GM12878 (cell line): ENCODE measurements around the gene PTK6.

Experiments used
- MYC ChIP-seq: IDR thresholded peaks from 2 replicates; pipeline ENCODE4 v1.6.1; 2011; ENCODE audit warnings: mild to moderate bottlenecking, low read length, moderate library complexity, inconsistent platforms; ENCODE audit not compliant: insufficient read depth, insufficient replicate concordance, insufficient read length, severe bottlenecking
- RFX5 ChIP-seq: IDR thresholded peaks from 2 replicates; pipeline ENCODE4 v1.6.1; 2011; ENCODE audit warnings: low read depth, low read length, improper control_type of control experiment
- TAF1 ChIP-seq: IDR thresholded peaks from 2 replicates; pipeline ENCODE4 v1.6.1; 2011; ENCODE audit warnings: mild to moderate bottlenecking, low read depth, low read length, borderline replicate concordance
- YY1 ChIP-seq: IDR thresholded peaks from 2 replicates; pipeline ENCODE4 v1.6.1; 2011; ENCODE audit warnings: low read depth, mild to moderate bottlenecking, low read length
- ZNF384 ChIP-seq: IDR thresholded peaks from 2 replicates; pipeline ENCODE4 v1.6.1; 2012; ENCODE audit warnings: low read depth, mild to moderate bottlenecking, low read length, improper control_type of control experiment, borderline replicate concordance
- TF ChIP-seq, protein P1 (sequence below), 3 experiments: IDR thresholded peaks in 2 of 3; conservative IDR thresholded peaks in 1 of 3; 2 replicates each; pipeline ENCODE4 v1.5.1; 2011; ENCODE audit warnings: low read depth in 3 of 3, low read length in 3 of 3, mild to moderate bottlenecking in 3 of 3, control low read depth in 2 of 3, moderate library complexity in 2 of 3, inconsistent platforms in 1 of 3, mixed read lengths in 1 of 3; ENCODE audit not compliant: control insufficient read depth in 2 of 3, insufficient read depth in 1 of 3; ENCODE audit errors: extremely low read depth in 1 of 3
- TF ChIP-seq, protein P2 (sequence below): IDR thresholded peaks from 2 replicates; pipeline ENCODE4 v1.6.1; 2012; ENCODE audit warnings: low read depth, low read length, improper control_type of control experiment
- TF ChIP-seq, protein P3 (sequence below): fragments of 450-650 bp; IDR thresholded peaks from 2 replicates; pipeline ENCODE4 v1.6.1; 2016; ENCODE audit warnings: mild to moderate bottlenecking

DNA sequence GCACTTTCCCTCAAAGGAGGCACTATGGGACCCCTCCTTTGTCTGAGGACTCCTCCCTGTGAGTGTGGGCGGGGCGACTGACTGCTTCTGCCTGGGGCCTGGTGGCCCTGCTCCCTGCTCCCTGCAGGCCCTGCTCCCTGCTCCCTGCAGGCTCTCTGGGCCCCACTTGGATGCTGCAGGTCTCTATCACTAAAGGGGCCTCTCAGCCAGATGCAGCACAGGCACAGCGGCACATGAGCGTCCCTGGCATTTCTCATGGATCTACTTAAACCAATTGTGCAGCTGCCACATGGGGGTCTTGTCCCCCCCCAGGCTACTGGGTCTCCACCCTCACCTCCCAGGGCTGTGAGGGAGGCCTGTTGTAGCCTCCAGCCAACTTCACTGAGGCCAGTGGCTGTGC, 46.1 kb downstream of the PTK6 start:
- TF ChIP-seq, protein P1, sequence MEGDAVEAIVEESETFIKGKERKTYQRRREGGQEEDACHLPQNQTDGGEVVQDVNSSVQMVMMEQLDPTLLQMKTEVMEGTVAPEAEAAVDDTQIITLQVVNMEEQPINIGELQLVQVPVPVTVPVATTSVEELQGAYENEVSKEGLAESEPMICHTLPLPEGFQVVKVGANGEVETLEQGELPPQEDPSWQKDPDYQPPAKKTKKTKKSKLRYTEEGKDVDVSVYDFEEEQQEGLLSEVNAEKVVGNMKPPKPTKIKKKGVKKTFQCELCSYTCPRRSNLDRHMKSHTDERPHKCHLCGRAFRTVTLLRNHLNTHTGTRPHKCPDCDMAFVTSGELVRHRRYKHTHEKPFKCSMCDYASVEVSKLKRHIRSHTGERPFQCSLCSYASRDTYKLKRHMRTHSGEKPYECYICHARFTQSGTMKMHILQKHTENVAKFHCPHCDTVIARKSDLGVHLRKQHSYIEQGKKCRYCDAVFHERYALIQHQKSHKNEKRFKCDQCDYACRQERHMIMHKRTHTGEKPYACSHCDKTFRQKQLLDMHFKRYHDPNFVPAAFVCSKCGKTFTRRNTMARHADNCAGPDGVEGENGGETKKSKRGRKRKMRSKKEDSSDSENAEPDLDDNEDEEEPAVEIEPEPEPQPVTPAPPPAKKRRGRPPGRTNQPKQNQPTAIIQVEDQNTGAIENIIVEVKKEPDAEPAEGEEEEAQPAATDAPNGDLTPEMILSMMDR (IDR thresholded peaks at IDR 0.05 in 2 of 3, conservative IDR thresholded peaks at IDR 0.05 in 1 of 3; ENCODE audit: control insufficient read depth in 2 of 3, extremely low read depth in 1 of 3, insufficient read depth in 1 of 3, low read depth in 3 of 3, low read length in 3 of 3): no peak
- TF ChIP-seq, protein P2, sequence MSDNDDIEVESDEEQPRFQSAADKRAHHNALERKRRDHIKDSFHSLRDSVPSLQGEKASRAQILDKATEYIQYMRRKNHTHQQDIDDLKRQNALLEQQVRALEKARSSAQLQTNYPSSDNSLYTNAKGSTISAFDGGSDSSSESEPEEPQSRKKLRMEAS: no peak
- TF ChIP-seq MYC (no peak), YY1 (no peak), RFX5 (no peak), TAF1 (no peak), ZNF384 (no peak)
- TF ChIP-seq, protein P3, sequence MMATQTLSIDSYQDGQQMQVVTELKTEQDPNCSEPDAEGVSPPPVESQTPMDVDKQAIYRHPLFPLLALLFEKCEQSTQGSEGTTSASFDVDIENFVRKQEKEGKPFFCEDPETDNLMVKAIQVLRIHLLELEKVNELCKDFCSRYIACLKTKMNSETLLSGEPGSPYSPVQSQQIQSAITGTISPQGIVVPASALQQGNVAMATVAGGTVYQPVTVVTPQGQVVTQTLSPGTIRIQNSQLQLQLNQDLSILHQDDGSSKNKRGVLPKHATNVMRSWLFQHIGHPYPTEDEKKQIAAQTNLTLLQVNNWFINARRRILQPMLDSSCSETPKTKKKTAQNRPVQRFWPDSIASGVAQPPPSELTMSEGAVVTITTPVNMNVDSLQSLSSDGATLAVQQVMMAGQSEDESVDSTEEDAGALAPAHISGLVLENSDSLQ: no peak
